NCI-H2107 (cell line): Measurements from ENCODE around the gene NMBR.
"Not testable (repeated sequence)": the region's sequence is repeated elsewhere in the genome, so short reads cannot be mapped to it uniquely, and the experiment has no call there.

Source experiments
- DNase-seq: peaks from one replicate; lab custom pipeline; 2025; lab: John Stamatoyannopoulos, UW

NMBR gene

GRCh38 chr6:142146828-142147662, at the start of gene NMBR, which contains the start of gene VTA1:
Gene NMBR, minus strand, starts transcription at chr6:142147122. Its CDS starts 58,464 bp downstream, at chr6:142088658.
Gene VTA1, plus strand, starts transcription at chr6:142147263. Its CDS starts 25 bp downstream, at chr6:142147288.
- peak; percentile 90 for DNase-seq

DNA sequence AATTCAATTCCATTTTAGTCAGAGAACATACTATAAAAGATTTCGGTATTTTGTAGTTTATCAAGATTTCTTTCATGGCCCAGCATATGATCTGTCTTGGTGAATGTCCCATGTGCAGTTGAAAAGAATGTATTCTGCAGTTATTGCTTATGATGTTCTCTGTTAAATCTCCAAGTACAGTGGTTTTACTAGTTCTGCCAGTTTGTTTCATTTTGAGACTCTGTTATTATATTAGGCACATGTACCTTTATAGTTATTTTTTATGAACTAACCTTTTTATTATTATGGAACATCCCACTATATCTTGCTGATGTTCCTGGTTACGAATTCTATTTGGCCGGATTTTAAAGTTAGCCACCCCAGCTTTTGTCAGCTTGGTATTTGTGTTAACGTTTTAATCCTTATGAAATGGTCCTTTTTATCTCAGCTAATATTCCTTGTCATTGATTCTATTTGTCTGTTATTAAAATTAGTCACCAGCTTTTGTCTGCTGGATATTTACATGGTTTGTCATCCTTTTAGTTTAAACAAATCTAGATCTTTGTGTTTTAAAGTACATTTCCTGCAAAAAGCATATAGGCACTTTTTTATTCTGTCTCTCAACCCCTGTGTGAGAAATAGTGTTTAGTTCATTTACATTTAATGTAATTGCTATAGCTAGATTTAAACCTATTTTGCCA, 49.1 kb upstream of the NMBR start:
- no peak for DNase-seq

- no peak for DNase-seq
Observed at GRCh38 chr6:142193621-142194020, 46.7 kb upstream of the NMBR start.

GRCh38 chr6:142192343-142192742, 45.4 kb upstream of the NMBR start:
- no peak for DNase-seq

GRCh38 chr6:142189057-142189456, 42.1 kb upstream of the NMBR start:
- no peak for DNase-seq

DNA sequence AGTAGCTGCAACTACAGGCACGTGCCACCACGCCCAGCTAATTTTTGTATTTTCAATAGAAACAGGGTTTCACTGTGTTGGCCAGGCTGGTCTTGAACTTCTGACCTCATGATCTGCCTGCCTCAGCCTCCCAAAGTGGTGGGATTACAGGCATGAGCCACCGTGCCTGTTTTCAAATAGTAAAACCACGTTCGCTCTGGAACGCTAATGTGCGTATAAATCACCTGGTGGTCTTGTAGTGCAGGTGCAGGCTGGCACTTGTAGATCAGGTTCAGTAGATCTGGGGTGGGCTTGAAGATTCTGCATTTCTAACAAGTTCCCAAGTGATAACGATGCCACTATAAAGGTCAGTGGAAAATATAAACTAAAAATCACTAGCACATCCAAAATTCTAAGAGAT, 41.4 kb upstream of the NMBR start:
- not testable (repeated sequence) for DNase-seq

- DNase-seq = peak; percentile 37
Observed at GRCh38 chr6:142187209-142187608, 40.3 kb upstream of the NMBR start.

DNA sequence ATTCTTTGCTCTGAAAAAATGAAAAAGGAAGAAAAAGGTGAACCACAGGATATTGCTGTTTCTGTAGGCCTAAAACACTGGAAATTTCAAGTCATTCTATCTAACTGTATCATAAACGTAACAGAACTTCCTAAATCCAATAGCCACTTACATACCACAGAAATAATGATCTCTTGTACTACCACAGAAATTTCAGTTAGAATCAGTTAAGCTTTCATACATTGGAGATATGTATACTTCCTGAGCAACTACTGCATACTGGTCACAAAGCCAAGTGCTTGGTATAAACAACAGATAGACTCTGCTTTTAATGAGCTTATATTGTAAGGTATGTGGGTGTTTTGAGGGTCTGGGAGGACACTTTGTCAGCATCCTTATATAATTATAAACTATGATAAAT, 38.7 kb upstream of the NMBR start:
- no peak for DNase-seq

GRCh38 chr6:142184307-142184706, 37.4 kb upstream of the NMBR start:
- DNase-seq = no peak

DNA sequence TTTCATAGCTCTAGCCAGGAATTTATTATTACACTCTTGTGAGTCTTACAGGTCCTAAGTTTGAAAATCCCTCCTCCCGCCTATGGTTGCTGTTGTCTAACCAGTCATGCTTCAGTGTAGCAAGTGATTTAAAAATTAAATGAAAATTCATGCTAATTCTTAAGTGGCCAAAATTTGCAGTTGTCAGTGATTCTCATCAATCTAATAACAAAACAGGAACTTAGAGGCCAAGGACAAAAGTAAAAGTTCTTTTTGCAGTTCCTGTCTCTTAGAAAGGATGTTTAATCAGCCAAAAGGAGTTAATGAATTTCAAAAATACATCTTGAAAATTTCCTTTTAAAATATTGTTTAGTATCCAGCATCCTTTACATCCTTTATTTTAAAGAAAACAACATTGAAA, 36.4 kb upstream of the NMBR start:
- no peak for DNase-seq

- no peak for DNase-seq
Observed at GRCh38 chr6:142182004-142182403, 35.1 kb upstream of the NMBR start.

DNA sequence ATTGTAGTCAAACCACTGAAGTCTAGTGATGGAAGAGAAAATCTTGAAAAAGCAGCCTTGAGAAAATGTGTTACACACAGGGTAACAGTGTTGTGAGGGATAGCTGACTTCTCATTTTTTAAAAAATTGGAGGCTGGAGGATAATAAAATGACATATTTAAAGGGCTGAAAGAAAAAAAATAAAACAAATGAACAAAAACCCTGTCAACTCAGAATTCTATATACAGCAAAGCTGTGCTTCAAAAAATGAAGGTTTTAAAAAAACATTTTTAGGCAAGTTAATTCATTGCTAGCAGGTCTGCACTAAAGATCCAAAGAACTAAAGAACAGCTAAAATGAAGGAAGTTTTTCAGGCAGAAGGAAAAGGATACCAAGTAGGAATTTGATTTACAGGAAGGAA, 31.2 kb upstream of the NMBR start:
- no peak for DNase-seq

- DNase-seq = no peak
Observed at GRCh38 chr6:142174703-142175102, 27.8 kb upstream of the NMBR start.

GRCh38 chr6:142173980-142174379, 27.1 kb upstream of the NMBR start:
- DNase-seq = no peak

- no peak for DNase-seq
Observed at GRCh38 chr6:142172758-142173157, 25.8 kb upstream of the NMBR start.

GRCh38 chr6:142171351-142171750, 24.4 kb upstream of the NMBR start:
- DNase-seq = no peak

DNA sequence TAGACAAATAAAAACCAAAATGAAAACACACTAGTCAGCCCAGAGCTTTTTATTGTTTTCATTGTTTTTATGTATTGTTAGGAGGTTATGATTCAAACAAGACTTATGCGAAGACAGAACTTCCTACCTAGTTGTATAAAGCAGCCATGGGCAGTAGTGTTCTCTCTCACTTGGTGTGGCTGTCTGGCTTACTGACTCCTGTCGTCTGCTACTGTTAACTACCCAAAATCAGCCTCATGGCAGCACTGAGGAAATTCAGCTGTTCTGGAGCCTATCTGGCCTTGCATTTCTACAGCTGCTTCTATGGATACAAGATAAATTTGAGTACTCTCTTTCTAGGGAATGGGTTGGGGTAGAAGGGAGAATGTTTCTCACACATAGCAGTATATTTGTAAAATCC, 20.6 kb upstream of the NMBR start:
- DNase-seq = no peak

DNA sequence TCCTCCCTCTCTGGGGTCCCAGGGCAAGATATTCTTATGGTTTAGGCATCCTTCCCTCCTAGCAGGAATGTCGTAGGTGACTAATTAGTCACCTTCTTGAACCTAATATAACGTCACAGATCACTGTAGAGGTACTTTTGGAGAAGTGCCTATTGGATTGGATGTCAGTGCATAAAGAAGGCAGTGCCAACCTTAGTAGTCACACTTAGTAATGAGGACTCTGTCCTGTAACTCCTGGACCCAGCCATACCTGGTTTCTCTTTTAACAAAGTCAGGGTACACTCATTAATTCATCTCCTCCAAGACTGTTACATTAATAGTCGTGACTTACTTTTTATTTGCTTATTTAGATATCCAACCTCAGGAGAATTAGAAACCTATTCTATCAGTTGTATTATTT, 20.1 kb upstream of the NMBR start:
- DNase-seq = no peak

- DNase-seq = no peak
Observed at GRCh38 chr6:142165227-142165626, 18.3 kb upstream of the NMBR start.

DNA sequence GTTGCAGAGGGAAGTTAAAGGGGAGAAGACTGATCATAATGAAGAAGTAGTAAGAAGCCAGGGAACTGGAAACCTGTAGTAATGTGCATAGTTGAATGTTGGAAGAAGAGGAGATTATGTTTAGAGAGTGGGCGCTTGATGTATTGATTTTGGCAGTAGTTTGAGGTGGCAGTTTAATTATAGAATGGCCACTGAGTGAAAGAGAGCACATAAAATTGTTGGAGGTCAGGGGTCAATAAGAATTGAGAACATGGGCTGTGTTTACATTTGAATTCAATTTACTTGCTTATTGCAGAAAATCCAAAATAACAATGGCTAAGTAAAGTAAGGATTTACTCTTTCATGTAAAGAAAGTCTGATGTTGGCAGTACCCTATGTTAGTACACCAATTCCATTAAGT, 15.9 kb upstream of the NMBR start:
- no peak for DNase-seq

DNA sequence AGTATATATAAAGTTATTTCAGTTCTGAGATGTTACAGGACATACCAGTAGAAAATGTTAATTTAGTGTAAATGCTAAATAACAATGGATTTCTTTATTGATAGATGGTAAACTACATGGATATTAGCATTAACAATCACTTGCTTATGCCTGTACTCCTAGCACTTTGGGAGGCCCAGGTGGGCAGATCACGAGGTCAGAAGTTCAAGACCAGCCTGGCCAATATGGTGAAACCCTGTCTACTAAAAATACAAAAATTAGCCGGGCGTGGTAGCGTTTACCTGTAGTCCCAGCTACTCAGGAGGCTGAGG, 9.8 kb upstream of the NMBR start:
- DNase-seq = not testable (repeated sequence)

GRCh38 chr6:142155895-142156757, 9.2 kb upstream of the NMBR start:
- no peak for DNase-seq

DNA sequence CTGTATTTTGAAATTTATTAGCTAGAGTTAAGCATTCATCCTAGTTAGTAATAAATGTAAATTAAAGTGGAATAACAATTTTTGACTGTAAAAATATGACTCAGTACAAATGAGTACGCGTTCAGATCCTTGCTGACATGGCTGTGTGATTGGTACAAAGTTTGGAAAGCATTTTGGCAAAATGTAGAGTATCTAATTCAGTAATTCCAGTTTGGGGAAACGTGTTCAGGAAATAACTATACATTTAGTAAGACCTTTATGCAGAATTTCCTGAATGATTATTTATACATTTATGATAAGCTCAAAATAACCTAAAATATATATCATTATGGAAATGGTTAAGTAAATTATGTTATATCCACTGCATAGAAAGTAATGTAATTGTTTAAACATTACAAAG, 8.2 kb upstream of the NMBR start:
- no peak for DNase-seq
